Stimulated activated CD4-positive, alpha-beta T cell treated with anti-CD3 and anti-CD28 coated beads, Interleukin-15, amount 100 ng/mL, for 48 hours (primary cell): ENCODE measurements around the gene TRAF1.

Experiments
- DNase-seq, 2 donors: peaks; one replicate each; pipeline ENCODE4 v3.0.0-alpha.2; 2020; ENCODE audit warnings: low read depth in 2 of 2

TRAF1 gene

DNA sequence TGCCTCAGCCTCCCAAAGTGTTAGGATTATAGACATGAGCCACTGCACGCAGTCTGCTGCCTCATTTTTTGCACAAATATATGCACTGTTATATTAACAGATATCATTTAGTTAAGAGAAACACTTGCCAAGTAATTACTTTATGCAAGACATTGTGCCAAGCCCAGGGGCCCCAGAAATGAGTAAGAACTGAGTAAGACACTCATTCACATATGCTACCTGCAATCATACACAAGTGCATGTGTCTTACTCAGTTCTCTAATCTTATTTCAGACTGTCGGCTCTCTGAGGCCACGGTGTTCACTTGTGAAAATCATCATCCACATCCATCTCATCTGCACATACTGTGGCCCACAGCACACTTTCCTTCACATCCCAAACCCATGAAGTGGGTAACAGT lies 16.0 kb downstream of the TRAF1 start:
- no peak for DNase-seq

DNA sequence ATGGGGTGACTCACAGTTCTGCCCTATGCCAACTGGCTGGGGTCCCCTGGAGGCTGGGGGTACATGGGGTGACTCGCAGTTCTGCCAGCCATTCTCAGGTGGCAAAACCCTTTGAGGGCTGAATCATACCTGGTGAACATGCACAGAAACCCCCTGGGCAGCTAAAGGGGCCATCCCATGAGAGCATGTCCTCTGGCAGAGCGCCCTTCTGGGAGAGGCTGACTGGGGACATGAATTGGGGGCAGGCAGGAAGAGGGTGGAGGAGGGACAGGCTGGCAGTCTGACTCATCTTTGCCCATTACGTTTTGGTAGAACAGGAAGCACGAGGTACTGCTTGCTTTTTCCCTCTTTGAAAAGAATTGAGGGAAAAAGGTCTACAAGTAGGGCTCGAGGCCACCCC lies 16.7 kb downstream of the TRAF1 start:
- no peak for DNase-seq

DNA sequence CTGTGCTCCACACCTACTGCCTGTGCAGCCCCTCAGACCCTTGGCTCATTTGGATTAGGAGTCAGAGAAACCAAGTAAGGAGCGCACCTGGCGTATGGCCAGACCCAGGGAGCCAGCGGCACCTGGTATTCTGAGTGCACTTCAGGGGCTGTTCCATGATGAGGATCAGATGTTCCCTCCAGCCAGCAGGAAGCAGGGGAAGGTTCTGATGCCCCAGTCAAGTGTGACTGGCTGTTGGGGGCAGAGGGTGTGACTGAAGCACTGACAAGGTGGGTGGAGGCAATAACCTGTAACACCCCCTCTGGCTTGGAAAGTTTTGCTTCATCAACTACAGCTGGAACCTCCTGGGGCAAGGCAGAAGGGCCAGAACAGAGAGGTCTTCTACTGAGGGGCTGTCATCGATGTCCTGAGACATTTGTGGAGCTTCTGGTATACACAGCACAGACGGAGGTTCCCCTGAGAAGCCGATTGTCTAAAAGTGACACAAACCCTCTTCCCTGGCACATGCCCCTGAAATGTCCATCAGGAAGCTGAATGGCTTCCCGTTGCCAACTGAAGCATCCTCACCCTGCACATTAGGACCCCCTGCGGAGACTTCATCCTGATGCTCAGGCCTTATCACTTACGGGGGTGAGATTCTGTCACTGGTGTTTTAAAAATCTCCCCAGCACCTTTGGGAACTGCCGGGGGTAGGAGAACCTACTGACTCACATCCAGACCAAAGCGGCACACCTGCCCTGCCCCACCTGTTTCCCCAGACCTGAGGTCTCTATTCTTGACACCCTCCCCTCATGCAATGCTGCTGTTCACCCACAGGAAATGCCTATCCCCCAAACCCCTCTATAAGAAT lies 21.1 kb downstream of the TRAF1 start:
- no peak for DNase-seq

DNA sequence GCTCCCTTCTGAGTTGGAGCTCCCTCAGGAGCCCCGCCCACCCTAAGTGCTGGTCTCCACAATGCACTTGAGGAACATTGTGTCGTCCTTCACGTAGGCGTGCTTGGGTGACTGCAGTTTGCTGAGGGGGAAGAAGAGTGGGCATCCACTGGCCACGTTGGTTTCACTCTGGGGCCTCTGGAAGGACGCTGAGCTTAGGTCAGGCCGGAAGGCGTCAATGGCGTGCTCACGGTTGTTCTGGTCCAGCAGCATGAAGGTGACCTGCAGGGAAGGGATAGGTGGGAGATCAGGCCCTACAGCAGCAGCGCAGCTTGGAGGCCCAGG lies 21.7 kb downstream of the TRAF1 start:
- DNase-seq = no peak

DNA sequence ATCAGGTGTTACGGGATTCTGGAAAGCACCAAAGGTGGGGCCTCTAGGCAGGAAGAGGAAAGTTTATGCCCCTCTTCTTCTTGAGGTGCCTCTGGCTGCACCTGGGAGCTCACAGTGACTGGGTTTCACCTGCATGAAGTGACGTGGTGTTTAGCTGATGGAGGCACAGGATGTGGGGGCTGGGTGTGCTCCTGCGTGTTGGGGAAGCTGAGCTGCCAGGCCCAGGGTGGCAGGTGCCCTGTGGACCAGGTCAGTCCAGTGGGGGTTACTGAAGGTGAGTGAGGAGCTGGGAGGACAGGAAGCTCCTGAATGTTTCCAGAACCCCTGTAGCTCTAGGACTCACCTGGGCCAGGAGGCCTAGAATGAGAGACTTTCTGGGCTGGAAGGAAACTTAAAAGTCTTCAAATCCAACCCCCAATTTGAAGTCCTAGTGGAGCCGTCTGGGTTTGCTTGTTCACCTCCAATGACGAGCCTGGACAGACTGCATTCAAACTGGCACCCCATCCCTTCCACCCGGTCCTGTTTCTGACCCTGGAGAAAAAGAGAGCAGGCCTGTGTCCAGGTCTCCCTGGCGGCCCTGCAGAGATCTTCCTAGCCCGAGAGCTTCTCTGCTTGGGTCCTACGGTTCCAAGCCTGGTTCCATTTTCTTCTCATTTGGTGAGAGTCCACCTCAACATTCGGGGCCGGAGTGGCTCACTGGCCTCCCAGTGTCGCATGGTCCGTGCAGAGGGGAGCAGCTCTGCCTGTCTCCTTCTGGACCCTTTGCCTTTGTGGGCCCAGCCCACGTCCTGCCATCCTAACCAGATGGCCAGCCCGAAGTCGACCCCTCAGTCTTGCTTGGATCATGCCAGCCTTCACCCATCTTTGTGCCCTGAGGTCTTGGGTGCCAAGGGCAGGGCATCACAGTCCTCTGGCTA lies 22.3 kb downstream of the TRAF1 start:
- no peak for DNase-seq

DNA sequence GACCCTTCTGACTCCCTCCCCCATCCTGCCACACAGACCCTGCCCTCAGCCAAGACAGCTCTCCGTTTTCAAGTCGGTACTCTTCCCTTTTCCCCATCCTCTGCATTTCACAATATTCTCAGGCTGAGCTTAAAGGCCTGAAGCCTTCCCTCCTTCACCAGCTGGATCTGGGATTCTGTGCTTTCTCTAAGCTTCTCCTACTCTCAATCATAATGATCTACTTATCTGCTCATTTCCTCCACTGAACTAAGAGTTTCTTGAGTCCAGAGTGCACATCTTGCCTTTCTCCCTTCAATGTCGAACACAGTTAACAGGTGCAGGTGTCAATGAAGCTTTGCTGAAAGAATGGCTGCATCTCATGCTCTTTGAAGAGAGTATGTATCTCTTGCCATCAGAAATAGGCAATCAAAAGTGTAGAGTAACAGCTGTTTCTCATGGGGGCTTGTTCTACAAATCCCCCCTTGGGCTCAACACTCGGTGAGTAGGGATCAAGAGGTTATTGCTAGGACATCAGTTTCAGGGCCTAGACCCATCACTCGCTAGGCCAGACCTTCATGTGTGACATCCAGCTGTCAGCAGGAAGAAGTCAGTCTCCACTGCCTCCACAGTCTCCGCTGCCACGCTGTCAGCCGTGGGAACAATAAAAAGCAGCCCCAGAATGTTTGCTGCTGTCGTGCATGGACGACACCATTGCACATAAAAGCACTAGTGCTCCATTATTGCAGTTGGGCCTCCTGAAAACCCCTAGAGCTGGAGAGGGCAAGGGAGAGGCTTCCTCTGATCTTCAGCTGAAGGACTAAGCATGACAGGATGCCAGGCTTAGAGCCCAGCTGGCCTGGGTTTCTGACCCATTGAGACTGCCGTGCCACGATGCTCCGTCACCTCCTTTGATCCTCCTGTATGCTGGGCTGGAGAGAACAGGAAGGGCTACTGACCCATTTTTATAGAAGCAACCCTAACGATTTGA lies 23.7 kb downstream of the TRAF1 start:
- no peak for DNase-seq

DNA sequence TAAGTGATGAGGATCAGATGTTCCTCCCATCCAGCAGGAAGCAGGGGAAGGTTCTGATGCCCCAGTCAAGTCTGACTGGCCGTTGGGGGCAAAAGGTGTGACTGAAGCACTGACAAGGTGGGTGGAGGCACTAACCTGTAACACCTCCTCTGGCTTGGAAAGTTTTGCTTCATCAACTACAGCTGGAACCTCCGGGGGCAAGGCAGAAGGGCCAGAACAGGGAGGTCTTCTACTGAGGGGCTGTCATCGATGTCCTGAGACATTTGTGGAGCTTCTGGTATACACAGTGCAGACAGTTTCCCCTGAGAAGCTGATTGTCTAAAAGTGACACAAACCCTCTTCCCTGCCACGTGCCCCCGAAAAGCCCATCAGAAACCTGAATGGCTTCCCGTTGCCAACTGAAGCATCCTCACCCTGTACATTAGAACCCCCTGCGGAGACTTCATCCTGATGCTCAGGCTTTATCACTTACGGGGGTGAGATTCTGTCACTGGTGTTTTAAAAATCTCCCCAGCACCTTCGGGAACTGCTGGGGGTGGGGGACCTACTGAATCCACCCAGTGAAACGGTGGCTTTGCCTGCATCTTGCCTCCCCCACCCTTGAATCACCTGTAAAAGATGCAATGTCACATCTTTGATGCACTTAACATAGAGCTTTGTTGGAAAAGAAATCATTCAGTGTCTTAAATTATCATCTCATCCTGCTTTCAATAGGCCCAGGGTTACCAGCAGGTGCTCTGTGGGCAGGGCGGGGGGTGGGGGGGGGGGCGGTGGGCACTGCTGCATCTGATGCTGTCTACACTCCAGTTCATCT lies 24.6 kb downstream of the TRAF1 start:
- DNase-seq = no peak

DNA sequence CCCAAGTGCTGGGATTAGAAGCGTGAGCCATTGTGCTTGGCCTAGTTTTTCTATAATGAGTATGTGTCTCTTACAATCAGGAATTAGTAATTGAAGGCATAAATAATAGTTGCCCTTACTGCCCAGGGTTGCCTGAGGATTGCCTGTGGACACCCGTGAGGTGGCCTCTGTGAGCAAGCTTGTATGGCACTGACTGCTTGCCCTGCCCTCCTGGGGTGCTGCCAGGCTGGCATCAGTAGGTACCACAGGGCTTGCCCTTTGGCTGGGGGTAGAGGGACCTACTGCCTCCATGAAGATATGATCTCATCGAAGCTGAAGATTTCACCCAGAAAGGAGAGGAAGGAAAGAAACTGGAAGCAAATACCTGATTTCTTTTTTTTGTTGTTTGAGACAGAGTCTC lies 25.8 kb downstream of the TRAF1 start:
- no peak for DNase-seq

DNA sequence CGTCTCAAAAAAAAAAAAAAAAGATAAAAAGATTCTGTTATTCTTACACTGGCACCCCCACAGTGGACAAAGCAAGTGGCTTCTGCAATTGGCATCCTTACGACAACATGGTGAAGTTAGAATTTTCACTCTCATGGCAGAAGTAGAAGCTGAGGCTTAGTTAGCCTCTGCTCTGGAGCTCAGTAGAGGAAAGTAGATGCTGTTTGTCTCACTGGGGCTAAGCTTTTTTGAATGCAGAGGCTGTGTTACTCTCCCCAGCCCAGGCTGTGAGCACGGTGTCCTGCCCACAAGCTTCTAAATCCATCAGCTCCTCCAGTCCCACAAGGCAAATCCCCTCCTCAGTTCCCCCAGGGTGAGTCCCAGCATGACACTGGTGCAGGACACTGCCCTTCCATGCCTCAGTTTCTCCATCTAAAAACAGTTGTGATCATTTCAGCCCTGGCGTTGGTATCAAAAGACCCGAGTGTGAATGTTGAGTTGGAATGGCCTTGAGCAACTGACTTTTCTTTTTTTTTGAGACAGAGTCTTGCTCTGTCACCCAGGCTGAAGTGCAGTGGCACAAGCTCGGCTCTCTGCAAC lies 27.0 kb downstream of the TRAF1 start:
- no peak for DNase-seq

DNA sequence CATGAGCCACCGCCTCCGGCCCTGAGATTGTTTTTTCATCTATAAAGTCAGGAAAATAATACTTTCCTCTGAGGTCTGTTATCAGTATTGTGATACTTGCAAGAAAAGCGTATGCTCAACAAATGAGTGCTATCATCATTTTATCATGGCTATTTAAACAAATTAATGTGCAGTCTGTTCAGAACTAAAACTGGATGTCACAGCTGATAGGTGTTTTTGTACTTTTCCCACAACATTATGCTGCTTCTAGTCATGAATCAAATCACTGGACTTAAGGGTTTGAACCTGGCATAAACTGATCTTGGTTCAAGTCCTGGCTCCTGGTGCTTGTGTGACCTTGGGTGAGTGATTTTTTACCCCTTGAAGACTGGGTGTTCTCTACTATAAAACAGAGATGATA lies 28.2 kb downstream of the TRAF1 start:
- no peak for DNase-seq

DNA sequence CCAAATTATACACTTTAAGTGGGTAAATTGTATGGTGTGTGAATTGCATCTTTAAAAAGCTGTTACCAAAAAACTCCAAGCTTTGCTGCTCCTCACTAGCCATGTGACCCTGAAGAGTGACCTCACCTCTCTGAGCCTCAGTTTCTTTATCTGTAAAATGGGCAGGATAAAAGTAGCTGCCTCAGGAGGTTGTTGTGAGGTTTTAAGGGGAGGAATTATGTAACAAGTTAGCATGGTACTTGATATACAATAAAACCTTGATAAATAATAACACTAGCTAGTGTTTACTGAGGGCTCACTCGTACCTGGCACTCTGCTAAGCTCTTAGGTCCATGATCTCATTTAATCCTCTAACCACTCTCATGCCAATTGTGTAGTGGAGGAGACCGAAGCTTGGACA lies 30.6 kb downstream of the TRAF1 start:
- DNase-seq = no peak

DNA sequence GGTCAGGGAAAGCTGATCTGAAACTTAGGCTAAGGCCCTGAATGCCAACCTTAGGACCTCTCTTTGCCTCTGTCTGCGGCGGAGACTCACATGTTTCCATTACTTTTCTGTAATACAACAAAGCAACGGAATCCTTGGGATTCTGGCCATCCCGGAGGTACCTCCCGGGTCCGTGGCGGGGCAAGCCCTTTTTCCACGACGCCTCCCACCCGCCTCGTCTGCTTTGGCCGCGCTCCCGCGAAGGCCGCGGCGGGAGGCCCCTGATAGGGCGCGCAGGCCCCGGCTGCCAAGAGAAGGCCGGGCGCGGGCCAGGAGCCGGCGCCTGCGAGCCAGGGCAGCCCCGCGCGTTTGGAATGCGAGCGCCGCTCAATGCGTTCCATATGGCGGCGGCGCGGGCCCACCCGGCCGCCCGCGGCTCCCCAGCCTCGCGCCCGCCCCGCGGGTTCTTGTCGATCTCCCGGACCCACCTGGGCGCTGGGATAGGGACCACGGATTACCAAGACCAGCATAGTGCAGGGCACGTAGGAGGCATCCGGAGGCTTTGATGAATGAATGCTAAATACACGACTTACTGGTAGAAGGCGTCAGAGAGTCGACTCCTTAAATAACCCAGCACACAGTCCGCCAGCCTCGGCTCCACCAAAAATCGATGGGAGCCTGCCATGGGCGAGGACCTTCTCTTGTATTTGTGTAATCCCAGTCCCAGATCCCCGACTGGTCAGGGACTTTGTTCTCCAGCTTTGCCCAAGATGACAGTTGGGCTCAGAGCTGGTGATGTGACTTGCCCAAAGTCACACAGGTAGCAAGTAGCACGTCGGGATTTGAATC lies 32.1 kb downstream of the TRAF1 start:
- DNase-seq = no peak

DNA sequence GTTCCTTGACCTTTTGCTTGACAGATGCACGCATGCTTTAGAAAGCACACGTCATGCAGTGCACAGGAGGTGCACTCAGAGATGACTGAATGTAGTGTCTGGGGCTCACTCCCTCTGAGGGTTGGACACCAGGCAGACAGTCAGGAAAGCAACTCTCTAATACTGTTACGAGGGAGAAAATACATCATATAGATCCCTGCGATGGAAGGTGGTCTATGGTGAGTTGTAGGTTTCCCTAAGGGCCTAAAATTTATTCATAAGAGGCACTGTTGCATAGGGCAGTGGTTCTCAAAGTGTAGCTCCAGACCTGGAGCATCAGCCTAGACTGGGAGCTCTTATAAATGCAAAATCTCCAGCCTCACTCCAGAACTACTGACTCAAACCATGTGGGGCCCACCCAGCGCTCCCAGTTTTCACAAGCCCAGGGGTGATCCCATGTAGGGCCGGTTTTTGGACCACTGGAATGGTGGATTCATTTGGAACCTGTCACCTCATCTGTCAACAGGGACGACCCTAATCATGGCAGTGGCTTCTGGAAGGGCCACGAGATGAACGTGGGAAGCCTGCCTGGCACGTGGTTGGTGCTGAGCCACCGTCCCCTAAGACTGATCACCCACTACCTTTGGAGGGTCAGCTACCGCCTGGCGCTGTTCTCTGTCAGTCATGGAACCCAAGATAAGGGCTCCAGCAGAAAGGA lies 32.8 kb downstream of the TRAF1 start:
- DNase-seq = no peak

DNA sequence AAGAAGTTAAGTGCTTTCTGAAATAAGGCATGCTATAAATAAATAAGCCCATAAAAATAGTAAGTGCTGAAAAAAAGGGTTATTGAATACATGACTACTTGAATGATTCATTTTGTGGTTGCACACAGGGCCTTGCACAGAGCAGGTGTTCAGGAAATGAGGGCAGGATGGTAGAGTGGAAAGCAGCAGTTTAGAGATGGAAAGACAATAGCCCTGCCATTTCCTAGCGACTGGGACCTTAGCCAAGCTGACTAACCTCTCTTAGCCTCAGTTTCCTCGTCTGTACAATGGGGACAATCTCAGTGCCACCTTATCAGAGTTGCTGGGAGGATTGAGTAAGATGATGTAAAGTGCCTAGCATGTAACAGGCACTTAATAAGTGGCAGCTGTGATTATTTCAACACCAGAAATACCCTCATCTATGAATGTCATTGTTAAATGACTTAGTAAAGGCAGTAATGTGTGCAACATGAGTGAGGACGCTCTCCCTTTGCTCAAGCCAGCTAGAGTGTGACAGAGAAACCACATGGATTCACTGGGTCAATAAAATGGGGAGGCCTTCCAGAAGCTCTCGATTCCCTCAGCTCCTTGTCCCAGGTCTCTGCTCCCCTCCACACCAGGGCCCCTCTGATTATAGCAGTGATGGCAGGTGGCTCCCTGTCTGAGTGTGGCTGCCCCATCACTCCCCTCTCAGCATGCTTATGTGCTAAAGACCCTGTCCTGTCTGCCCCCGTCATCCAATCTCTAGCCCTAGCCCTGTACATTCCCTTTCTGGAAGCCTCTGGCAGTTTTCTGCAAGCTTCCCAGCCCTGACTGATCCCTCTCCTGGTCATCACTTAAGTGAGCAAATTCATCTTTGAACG lies 33.6 kb downstream of the TRAF1 start:
- peak in 1 of 2 donors; percentile 51 for DNase-seq

DNA sequence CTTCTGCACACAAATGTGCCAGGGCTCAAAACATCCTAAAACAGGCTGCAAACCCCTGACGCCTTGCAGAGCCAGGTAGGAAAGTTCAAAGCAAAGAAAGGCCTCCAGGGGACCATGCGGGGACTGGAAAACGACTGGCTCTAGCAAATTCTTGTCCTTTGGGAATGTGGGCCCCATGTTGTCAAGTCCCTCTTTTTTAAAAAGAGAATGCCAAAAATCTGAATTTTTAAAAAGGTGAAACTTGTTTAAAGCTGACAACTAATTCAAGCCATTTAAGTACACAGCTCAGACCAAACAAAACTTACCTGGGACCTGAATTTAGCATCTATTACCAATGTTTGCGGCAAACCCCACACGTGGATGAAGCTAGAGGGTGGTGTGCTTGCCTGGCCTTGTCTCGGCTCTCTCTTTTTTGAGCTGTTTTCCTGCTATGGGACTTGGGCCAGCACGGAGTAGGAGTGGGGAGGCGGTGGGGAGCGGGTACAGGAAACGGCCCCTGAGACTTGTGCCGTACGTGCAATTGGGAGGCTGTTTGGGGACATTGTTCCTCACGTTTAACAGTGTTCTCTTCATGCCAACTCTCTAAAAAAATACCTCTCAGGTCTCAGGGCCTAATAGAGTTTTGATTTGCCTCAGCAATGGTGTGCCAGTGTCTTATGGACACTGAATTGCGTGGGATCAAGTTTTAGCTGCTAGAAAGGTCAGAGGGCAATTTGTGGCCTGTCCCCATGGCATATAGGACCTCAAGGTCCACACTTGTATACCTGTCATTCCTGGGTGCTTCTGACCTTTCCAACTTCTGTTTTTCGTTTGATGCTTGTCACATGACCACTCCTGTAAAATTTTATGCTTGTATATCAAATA lies 34.5 kb downstream of the TRAF1 start:
- DNase-seq = no peak

DNA sequence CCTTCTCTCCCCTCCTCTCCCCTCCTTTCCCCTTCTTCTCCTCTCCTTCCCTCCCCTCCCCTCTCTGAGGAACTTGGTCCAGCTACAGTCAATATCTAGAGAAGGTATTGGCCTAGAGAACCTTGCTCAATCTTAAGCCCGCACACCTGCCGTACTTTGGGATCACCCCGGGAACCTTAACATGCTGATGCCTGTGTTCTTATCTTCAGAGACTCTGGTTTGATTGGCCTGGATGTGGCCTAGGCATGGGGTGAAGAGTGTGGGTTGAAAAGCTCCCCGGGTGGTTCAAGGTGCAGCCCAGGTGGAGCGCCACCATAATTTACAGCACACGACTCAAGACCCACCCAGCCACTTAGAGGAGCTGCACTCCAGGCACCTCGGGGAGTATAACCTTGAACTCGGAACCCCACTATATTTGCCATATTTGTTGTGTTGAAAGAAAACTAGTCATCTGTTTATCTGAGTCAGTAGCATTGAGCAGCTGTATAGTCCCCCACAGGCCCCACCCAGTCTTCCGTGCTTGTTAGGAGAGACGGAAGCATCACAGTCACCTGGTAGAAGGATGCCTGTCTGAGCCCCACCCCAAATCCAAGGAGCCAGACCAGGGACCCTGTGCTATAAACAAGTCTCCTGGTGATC lies 35.2 kb downstream of the TRAF1 start:
- DNase-seq = peak in 1 of 2 donors; percentile 61
